TTC549 (cell line): Measurements from ENCODE around the gene SARS1.
A peak's percentile ranks its signal among the peaks of the same experiment; 100 is the strongest.
"Not testable (repeated sequence)": the region's sequence is repeated elsewhere in the genome, so short reads cannot be mapped to it uniquely, and the experiment has no call there.

Experiments used
- FAIRE-seq: peaks from 2 replicates; lab custom pipeline; 2012; peaks lifted over from hg19 to GRCh38; lab: Jason Lieb, UNC

SARS1 gene

DNA sequence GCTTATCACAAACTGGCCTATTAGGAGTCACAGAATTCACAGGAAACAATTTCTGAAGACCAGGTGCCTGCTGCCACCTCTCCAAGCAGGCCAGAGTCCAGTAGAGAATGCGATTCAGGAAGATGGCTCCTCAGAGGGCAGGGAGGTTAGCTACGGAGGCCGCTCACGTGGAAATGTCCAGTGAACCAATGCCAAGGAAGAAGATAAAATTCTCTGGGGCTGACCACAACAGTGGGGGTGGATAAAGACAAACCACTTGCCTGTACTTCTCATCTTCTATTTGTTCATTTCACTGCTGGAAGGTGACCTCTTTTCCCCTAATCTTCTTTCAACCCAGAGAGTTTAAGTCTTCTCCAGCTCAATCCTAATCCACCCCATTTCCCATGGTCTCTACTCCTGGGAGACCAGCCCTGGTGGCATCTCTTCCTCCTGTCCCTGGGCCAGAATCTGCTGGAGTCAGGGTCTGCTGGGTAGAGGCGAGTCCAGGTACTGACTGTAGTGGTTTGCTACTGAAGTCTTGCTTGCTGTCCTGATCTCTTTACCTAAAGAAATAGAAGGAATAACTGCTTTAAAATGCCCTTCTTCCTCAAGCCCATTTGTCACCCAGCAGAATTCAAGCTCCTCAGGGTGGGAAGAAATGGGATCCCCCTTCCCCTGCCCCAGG lies 66.0 kb downstream of the SARS1 start:
- no peak for FAIRE-seq

DNA sequence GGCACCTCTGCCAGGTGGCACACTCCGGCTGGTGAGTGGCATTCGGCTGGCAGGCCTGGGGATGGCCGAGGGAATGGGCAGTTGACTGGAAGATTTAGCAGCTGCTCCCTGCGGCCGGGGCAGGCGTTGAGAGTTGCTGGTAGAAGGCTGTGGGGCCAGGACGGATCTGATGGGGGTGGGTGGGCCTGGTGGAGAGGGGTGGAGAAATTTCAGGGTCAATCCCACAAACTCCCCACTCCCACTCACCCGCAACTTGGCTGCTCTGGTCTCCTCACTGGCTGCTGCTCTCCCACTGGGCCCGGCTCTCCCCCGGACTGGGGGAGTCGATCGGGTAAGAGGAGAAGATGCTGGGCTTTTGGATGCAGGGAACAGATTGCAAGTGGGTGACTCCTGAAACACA lies 67.1 kb downstream of the SARS1 start:
- FAIRE-seq = no peak

DNA sequence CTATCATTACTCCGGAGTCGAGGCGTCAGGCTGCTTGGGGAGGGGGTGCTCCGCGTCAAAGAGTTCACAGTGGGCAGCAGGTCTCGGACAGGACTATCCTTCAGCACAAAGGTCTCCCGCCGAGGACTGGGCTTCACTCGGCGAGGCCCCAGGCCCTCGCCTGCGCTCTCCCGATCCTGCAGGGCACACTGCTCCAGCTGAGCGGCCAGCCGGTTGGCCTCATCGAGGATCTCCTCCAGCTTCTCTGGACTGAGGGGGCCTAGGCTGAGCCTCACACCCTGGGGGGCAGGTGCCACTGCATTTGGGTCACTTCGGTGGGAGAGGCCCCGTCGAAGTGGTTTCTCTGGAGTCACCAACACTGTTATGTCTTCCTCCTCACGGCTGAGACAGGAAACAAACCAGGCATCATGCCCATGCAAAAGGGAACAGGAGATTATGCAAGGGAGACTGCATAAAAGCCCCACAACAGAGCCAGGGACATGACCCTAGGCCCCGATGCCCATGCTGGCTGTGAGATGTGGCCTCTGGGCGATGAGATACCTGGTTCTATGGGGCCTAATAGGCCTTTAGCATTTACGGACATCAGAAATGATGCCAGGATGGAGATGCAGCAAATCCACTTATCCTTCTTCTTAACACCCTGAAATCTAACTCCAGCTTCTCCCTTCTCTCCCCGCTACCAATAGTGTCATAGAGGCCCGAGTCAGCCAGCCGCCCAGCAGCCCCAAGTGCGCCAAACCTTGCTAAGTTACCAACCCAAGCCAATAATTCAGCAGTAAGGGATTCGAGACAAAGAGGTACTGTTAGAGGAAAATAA lies 68.2 kb downstream of the SARS1 start:
- FAIRE-seq = no peak

DNA sequence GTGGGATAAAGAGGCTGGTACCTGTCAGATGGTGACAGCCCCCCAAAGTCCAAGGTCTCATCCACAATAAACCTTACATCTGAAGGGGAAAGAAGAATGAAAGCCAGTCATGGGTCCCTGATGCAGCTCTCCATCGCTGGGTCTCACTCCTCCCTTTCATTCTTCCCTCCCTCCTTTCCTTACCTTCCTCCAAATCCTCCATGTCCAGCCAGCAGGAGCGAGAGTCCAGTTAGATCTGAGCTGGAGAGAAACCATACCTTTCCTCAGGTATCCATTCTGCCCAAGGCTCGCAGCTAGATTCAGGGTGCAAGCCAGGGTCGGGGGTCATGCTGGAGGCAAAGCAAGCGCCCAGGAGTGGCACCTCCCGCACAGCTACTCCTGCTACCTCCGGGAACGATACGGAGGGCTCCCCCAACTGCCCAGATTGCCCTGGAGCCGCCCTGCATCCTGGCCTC lies 68.8 kb downstream of the SARS1 start:
- no peak for FAIRE-seq

GRCh38 chr1:109282952-109283747 lies 69.4 kb downstream of the SARS1 start, which contains the start of gene PSRC1:
Gene PSRC1, minus strand, starts transcription at chr1:109283145.
- FAIRE-seq = peak; percentile 25

- FAIRE-seq = no peak
Measured at GRCh38 chr1:109283748-109284600, 70.3 kb downstream of the SARS1 start.

DNA sequence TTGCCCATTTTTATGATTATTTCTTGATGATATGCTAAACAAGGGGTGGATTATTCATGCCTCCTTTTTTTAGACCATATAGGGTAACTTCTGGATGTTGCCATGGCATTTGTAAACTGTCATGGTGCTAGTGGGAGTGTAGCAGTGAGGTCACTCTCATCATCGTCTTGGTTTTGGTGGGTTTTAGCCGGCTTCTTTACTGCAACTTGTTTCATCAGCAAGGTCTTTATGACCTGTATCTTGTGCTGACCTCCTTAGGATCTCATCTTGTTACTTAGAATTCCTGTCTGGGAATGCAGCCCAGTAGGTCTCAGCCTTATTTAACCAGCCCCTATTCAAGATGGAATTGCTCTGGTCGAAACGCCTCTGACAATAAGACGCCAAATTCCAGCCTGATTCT lies 73.0 kb downstream of the SARS1 start:
- FAIRE-seq = not testable (repeated sequence)
